Ammon's horn (tissue), 1 donor: ENCODE measurements around the gene CHFR.
"Not testable (repeated sequence)": the region's sequence is repeated elsewhere in the genome, so short reads cannot be mapped to it uniquely, and the experiment has no call there.

ENCODE experiments used
- DNase-seq: peaks from one replicate; pipeline ENCODE4 v3.0.0-alpha.2; 2016; ENCODE audit warnings: low spot score

CHFR gene

GRCh38 chr12:132840536-132840935 lies 46.9 kb downstream of the CHFR start:
- no peak for DNase-seq

- DNase-seq = no peak
Observed at GRCh38 chr12:132839558-132840235, 47.7 kb downstream of the CHFR start.

- DNase-seq = no peak
Observed at GRCh38 chr12:132838410-132839080, 48.9 kb downstream of the CHFR start.

GRCh38 chr12:132837693-132838409 lies 49.6 kb downstream of the CHFR start:
- DNase-seq = no peak

- no peak for DNase-seq
Observed at GRCh38 chr12:132836795-132837331, 50.5 kb downstream of the CHFR start.

- DNase-seq = not testable (repeated sequence)
Observed at GRCh38 chr12:132836230-132836629, 51.2 kb downstream of the CHFR start.

GRCh38 chr12:132835076-132836025 lies 52.1 kb downstream of the CHFR start:
- DNase-seq = no peak

GRCh38 chr12:132834181-132834711 lies 53.2 kb downstream of the CHFR start:
- no peak for DNase-seq

GRCh38 chr12:132833341-132833740 lies 54.1 kb downstream of the CHFR start:
- no peak for DNase-seq

GRCh38 chr12:132831771-132832170 lies 55.6 kb downstream of the CHFR start:
- no peak for DNase-seq

GRCh38 chr12:132828706-132829534 lies 58.5 kb downstream of the CHFR start, which contains the start of gene GOLGA3:
Gene GOLGA3 (minus strand): TSS chr12:132828869. CDS start chr12:132822128, 6,741 bp downstream.
- DNase-seq = peak; percentile 94

- no peak for DNase-seq
Observed at GRCh38 chr12:132827763-132828703, 59.4 kb downstream of the CHFR start.

- DNase-seq = no peak
Observed at GRCh38 chr12:132825861-132826260, 61.5 kb downstream of the CHFR start.

- no peak for DNase-seq
Observed at GRCh38 chr12:132825089-132825488, 62.3 kb downstream of the CHFR start.

GRCh38 chr12:132824053-132824452 lies 63.4 kb downstream of the CHFR start:
- no peak for DNase-seq

GRCh38 chr12:132818562-132818961 lies 68.8 kb downstream of the CHFR start:
- DNase-seq = no peak

GRCh38 chr12:132814232-132814631 lies 73.2 kb downstream of the CHFR start:
- DNase-seq = no peak

GRCh38 chr12:132813443-132813842 lies 74.0 kb downstream of the CHFR start:
- no peak for DNase-seq

GRCh38 chr12:132812631-132813305 lies 74.6 kb downstream of the CHFR start:
- DNase-seq = no peak
